GM21447 (cell line): ENCODE results near the gene CMTM8.
A peak's percentile ranks its signal among the peaks of the same experiment; 100 is the strongest.

Source experiments
- ATAC-seq: cut with Tn5 transposase; IDR thresholded peaks from one replicate; pipeline ENCODE4 v1.9.1; 2021; ENCODE audit not compliant: unreplicated experiment

CMTM8 gene

DNA sequence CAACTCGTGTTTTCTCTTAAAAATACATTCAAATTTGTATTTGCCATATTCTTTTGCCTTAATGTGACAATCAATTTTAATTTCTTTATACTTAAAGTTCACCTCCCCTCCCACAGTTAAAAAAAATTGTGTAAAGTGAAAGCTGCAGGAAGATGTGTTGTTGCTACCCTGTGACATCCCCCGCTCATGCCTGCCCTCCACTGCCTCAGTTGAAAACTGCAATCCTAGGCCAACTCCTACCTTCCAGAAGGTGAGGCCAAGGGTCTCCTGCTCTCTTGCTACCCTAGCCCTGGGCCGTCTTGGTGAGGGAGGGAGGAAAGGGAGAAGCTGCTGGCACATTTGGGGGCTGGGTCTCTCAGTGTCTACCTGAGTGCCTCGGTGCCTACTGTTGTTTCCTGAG lies 96.2 kb downstream of the CMTM8 start:
- no peak for ATAC-seq

DNA sequence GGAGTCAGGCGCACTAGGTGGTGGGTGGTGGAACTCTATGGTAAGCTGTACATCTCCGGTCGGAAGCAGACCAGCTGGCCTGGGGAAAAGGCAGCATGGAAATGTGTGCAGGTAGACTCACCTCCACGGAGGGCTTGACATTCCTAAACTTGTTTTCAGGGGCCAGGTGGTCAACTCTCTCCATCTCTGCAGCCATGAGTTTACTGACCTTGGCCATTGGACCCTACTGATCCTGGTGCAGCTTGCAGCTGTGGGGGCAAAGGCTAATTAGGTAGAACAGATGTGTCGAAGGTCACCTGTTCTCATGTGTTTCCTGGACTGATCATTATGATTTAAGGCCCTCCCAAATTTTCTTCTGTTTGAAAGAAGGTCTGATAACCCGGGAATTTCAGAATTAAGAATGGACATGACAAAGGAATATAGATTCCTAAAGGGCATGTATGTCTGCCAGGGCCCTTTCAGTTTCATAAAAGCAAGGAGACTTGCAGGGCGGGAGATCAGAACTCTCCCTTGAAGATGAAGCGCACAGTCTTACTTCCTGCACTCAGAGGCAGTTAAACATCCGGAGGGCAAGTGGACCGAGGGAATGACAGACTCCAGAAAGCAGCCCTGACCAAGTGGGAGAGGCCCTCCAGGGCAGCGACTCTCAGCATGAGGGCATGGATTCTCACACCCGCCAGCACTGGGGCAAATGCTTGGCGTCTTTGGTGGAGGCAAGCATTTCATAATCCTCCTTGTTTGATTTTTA lies 97.1 kb downstream of the CMTM8 start:
- ATAC-seq: no peak

DNA sequence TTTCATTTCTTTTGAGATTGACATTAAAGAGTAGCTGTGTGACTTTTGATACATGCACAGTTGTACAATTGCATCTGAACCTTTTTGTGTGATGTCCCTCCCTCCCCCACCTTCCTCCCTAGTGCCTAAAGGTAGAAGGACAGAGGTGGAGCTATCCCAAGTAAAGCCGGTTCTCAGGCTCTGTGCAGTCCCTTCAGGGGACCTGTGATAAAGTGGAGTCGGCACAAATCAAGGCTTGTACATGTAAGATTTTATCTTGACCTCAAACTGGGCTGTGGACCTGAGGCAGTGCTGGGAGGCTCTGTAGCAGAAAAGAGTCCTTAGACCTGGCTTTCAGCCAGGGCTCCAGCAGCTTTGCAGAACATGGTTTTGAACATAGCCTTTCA lies 97.6 kb downstream of the CMTM8 start:
- ATAC-seq: no peak

DNA sequence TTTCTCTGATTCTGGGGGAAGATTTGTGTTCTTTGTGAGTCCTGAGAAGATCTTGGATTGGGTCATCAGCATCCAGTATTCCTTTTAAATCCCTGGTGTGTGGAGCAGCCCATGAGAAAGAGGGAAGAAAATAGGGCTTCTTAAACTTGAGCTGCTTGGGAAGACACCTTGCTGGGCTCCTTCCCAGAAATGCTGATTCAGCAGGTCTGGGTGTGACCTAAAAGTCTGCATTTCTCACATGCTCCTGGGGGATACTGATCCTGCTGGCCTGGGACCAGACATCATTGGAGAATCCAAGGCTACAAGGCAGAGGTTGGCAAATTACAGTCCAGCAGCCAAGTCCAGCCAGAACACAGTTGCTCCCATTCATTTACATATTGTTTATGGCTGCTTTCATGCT lies 99.0 kb downstream of the CMTM8 start:
- no peak for ATAC-seq

DNA sequence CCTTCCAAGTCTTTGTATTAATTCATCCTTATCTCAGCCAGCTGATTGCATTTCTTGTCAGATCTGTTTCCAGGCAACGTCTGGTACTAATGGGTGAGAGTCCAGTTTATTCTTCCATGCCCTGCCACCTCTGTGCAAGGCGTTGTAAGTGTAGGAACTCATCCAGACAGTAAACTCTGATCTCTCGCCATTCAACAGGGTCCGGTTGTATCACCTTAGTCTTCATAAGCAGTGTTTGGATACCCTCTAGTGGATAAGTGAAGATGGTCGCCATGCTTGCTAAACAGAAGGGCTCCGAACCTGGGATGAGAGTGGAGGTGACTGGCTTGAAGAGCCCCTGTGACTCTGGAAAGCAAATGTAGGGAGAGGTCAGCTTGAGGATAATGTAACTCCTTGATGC lies 101.6 kb downstream of the CMTM8 start:
- ATAC-seq: no peak

DNA sequence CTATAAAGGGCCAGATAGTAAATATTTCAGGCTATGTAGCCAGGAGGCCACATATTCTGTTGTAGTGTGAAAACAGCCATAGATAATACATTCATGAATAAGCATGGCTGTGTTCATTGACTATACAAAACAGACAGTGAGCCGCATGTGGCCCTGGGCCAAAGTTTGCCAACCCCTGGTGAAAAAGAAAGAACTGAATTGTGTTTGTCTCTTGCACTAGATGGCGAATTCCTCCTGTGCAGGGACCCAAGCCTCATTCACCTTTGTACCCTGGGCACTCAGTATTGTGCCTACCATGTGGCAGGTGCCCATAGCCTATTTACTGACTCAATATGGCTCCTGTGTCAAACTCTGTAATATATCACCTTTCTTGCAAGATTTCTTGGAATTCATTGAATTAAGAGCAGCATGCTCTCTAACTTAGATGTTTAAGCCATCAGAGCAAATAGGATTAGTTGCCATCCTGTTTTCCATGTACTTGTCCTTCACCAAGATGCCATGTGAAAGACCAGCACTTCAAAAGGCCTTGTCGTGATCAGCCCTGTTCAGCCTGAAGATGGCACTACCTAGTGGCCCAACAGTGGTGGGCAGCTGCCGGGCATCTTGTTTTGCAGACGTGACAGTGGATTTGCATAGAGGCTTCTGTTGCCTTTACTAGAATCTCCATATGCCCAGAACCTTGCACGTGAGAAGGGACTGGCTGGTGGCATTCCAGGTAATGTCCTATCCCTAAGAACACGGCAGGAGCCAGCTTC lies 102.3 kb downstream of the CMTM8 start:
- no peak for ATAC-seq

DNA sequence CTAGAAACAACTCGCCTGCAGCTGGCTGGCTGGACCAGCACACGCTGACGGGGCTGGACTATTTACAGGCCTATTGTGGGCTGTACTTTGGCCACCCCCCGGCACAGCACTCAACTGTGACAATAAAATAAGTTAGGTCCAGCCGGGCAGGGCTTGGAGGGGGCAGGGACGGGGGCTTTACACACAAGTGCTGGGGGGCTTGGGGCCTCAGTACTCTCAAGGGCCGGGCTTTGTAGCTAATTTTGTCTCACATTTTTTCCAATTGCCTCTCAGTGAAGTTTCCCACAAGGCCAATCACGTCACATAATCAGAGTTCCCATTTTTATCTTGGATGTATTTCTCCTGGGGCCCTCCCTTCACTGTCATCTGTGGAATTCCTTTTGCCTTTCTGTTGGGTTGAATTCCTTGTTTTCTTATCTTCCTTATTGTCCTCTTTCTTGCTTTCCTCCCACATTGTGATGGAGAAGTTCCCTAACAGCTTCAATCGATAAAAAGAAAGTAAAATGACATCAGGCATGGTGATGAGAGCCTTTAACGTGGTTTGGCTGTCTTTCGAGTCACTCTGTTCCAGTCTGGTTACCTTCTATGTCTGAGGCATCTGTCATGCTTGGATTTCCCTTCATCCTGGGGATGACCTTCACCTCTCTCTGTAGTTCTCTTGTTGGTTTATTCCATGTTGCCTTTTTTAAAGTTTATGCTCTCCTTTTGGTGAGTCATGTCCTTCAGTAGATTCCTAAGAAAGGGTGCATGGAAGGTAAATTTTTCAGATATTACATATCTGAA lies 109.1 kb downstream of the CMTM8 start:
- ATAC-seq: no peak

DNA sequence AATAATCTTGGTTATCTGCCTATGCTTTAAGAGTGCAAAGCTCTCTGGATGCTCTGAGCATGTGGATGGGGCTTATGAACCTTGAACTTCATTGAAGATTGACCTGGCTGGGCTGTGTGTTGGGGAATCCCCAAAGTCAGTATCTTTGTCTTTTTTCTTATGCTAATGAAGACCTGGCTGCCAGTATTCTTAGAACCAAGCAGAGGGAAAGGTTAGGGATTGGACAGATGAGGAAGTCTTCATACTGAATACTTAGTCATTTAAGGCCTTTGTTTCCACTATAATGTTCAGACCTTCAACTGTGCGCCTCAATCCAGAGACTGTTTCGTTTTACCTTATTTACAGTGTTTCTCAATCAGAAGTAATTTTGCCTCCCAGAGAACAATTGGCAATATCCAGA lies 110.7 kb downstream of the CMTM8 start:
- ATAC-seq: no peak

DNA sequence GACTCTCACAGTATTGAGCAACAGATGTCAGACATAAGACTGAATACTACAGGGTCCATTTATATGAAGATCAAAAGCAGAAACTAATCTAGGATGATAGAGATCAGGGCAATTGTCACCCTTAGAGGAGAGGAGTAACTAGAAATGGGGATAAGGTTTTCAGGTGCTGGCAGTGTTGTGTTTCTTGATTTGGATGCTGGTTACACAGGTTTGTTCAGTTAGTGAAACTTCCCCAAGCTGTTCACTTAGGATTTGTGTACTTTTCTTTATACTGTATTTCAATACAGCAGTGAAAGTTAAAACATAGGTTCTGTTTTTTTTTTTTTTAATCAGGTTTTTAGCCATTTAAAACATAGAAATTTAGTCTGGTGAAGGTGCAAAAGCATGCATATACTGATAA lies 114.1 kb downstream of the CMTM8 start:
- no peak for ATAC-seq

DNA sequence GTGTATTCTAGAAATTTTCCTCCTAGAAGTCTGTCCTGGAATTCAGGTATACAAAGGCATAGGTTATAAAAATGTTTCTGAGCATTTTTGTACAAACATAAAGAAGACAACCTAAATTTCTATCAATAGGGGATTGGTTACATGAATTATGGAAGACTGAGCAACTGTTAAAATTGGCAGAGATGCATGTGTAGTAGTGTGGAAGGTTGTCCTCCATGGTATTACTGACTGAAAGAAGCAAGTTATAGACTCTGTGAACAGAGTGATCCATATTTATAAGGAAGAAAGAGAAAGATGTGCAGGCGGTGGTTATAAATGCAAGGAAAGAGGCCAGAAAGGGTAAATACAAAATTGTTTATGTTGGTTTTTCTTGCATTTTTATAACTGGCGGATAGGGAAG lies 114.9 kb downstream of the CMTM8 start:
- no peak for ATAC-seq

DNA sequence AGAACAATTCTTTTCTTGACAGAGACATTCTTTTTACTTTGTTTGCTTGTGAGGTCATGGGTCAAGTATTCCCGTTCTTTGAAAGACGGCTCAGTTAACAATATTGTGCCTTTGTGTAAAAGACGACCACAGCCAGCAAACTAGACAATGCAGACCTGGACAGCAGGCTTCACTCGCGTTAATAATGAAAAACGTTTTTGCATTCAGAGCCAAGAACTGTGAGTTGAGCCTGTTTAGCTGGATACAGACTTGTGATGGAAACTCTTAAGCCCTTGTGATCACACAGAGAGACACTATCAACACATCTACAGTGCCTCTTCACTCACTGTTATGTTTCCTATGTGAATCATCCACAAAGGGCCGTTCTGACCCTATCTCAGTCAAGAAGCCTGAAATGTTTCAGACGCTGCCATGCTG lies 115.9 kb downstream of the CMTM8 start:
- no peak for ATAC-seq

DNA sequence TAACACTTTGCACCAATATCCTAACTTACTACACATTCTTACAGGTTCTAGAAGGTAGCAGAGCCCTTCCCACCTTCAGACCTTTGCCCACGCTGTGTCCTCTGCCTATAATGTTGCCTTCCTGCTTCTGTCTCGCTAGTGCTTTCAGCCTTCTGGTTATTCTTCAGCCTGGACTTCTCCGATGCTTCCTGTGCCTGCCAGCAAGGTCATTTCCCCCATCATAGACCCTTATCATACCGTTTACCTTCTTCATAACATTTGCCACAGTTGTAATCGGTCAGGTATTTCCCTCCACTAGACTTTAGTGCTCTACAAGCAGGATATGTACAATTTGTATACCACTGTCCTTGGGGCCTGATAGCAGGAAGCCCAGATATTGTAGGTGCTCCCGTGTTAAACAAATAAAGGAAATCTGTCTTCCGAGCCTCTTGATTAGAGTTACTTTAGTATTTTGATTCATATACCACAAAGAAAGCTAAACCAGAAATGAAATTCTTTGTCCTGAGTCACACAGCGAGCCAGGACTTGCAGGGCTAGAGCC lies 117.3 kb downstream of the CMTM8 start:
- ATAC-seq: no peak

DNA sequence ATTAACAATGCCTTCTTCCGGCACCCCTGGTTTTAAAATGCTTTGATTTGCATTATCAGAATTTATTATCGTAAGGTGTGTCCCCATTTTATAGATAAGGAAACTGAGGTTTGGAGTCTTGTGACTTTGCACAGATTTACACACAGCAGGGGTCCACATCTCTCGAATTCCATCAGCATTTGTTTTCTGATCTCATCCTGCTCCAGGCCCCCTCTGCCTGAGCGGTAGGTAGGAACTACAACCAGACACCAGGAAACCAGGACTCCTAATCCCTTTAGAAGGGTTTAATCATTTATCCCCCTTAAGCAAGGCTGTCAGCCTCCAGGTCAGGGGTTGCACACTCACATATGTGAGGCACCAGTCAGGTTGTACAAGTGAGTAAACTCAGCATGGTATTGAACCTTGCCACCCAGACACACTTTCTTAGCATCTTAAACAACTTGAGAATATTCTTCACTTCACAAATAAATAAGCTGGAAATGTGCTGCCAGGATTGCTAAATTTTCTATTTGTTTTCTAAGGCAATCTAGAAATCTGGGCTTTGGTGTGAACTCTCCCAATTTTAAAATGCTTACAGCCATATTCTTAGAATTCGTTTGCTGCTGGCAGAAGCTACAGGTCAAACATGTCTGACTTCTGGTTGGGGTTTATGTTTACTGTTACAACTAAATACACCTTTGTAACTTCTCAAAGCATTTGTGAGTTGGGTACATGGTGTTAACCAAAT lies 121.4 kb downstream of the CMTM8 start:
- no peak for ATAC-seq

DNA sequence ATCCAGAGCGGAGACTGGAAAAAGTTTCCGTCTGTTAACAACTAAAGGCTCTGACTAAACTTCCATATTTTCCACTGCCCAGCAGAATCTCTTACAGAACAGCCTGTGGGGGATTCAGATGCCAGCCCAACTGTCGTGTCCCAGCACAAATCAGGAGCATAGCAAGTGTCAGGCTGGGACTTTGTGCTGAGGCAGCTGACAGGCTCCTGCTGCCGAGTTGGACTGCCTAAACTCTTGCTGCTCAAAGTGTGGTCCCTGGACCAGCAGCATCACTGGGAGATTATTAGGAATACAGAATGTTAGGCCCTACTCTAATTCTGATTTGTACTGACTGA lies 122.0 kb downstream of the CMTM8 start:
- ATAC-seq: no peak

DNA sequence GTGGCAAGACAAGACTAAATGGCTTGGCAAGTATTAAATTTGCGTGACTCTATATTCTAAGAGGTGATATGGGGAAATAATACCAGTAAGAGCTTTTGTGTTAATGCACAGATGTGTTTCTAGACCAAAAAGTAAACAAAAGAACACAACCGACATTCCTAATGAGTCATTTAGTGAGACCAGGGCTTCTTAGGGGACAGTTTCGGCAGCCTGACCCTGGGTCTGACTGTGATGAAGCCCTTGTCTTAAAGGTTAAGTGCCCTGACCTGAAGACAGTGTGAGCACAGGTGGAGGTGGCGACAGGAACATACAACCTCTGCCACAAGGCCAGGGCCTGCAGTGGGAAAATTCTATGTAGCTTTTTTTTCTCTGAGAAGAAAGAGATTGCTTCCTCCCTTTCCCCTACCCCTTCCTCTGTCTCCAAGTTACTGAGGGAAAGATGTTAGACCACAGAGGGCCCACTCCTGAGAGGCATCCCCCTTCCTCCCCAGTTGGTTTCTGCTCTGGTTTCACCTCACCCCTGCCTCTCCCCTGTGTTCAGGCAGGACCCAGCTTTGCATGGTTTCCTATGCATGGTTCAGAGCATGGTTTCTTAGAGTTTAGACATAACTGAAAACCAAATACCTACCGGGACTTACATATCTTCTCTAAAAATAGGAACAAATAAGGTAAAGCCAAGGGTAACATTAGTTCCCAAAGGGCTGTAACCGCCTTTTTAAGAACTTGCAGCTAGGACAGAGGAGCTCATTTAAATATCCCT lies 128.3 kb downstream of the CMTM8 start:
- ATAC-seq: peak; percentile 72

DNA sequence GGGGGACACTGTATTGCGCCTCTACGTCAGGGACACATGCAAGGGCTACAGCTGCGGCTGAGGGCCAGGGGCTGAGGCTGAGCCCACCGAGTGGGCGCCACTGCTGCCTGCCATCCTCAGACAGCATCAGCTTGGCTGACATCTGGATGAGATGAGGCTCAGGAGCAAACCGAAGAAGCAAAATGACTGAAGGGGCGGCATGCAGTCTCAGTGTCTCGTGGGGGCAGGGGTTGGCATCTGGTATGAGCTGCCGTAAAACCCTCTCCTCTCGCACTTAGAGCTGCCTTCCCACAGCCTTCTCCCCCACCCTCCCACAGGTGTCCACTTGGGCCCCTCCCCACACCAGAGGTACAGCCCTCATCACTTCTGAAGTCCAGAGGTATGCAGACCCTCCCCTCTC lies 129.0 kb downstream of the CMTM8 start:
- no peak for ATAC-seq

DNA sequence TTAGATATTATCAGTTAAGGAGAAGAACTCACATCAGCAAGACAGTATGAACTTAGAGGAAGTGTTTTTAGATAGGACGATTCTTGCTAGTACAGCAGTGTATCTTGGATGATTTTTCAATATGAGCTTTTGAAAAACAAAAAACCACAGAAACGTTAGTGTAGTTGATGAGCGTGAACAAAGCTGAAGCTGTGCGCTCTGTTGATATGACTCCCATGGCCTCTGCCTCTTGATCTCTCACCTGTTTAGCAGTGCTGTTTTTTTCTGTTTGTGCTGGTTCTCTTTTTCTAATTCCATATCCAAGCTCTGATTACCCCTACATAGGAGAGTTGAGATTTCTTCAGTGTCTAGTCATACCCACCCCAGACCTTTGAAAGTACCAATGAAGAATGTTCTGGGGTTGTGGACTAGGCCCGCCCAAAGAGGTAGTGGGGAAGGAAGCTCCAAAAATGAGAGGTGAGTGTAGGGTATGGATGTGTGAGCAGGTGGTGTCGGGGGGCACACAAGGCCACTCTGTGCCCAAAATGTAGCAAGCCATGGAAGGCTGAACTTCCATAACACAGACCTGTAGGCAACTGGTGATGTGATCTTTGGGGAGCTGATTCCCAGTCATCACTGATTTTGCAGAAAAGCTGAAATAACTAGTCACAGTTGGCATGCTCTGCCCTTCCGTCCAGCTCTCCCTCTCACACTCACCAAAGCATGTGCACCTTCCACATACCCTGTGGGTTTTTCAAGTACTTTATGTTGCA lies 133.2 kb downstream of the CMTM8 start:
- ATAC-seq: no peak

DNA sequence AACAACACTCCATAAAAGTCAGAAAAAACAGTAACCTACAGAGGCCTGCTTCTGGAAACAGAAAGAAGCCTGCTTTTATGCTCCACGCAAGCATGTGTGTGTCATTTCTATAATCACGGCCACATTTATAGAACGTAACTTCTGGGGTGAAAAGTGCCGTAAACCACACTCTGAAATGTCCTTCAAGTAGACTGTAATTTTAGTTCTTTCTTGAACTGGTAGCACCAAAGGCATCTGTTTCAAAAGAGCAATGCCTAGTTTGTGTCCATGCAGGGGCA lies 133.7 kb downstream of the CMTM8 start:
- no peak for ATAC-seq

DNA sequence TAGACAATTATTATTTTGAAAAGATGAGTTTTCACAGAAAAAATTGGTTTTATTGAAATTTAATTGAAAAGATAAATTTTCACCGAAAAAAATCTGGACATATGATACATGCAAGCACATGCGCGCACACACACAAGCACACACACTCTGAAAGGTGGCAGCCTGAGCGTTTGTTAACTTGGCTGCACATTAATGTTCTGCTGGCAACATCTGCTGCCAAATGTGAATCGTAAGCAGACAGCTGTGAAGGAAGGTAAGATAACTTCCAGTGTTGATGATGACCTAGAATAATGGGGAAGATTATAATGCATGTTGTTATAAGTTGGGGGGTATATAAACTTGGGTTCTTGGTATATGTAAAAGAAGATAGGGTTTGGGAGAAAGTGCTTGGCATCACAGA lies 134.8 kb downstream of the CMTM8 start:
- no peak for ATAC-seq

DNA sequence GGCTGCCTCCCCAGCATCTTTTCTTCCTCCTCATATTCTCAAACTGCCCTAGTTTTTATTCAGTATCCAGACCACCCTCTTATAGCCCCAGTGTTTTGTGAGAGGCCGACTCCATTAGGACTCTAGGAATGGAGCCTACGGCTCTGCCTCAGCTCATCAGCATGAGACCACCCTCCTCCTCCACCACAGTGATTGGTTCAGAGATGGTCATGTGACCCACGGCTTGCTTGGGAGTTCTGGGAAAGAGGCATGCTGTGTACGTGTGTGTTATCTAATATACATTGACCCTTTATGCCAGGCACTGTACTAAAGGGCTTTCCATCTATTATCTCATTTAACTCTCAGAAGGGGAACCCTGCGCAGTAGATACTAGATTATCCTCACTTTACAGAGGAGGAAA lies 135.4 kb downstream of the CMTM8 start:
- ATAC-seq: no peak
